ACHN (cell line): Measurements from ENCODE around the gene TNFRSF14.
"Not testable (repeated sequence)": the region's sequence is repeated elsewhere in the genome, so short reads cannot be mapped to it uniquely, and the experiment has no call there.

Source experiments
- DNase-seq: peaks from one replicate; pipeline ENCODE4 v3.0.0-alpha.2; 2015
- in situ Hi-C: cut with HindIII; loops from 2 replicates; pipeline ENCODE4 v1.10.0; 2017; ENCODE audit warnings: low sequenced_read_pairs, low pct_ligation_motif_present, low pct_unique_long_range_greater_than_20kb

Gene TNFRSF14

DNA sequence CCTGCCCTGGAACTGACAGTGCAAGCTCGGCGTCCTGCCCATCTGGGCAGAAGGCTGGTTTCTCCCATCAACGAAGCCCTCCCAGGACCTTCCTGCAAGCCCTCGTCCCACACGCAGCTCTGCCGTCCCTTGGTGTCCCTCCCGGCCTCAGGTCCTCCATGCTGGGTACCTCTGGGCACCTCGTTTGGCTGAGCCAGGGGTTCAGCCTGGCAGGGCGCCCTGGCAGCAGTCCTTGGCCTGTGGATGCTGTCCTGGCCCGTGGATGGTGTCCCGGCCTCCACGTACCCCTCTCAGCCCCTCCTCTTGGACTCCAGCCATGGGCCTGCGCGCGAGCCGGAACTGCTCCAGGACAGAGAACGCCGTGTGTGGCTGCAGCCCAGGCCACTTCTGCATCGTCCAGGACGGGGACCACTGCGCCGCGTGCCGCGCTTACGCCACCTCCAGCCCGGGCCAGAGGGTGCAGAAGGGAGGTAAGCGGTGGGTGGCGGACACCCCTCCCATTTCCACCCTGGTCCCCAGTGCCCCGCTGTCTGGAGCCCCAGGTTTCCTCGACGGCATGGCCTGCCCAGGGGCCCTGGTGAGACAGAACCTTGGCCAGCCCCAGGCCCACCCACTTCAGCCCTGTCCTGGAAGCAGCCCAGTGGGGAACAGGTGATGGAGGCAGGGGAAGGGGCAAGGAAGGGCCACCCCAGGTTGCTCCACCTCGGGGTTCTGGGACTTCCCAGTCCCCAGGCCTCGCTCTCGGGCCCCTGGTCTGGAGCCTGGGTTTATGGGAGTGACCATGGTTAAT lies 3.5 kb downstream of the TNFRSF14 start:
- in situ Hi-C loops, result no loop called here
- no peak for DNase-seq

DNA sequence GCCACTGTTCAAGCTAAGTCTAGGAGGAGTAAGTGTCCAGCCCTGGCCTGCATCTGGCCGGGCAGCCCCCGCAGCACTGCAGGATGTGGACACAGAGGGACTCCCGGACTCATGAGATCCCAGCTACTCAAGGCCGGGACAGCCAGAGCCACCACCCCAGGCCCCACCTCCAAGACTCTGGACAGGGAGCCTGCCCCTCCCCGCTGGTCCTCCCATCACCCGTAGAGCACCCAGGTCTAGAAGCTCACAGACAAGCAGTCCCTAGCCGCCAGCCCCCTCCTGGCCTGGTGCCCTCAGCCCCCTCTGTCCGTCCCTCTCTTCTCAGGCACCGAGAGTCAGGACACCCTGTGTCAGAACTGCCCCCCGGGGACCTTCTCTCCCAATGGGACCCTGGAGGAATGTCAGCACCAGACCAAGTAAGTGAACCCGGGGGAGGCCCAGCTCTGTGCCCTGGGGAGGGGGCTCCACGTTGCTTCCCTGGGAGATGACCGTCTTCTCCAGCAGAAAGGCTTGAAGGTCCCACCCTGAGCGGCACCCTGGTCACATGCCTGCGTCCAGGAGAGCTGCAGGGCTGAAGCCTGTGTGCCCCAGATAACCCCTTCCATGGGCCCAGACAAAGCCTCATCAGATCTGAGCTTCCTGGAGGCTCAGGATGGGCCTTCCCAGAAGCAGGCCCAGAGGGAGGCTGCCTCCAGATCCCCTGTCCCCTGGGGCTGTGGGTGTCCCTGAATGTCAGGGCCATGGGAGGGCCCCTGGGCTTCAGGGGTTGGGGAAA lies 4.3 kb downstream of the TNFRSF14 start:
- in situ Hi-C loops, result no loop called here

DNA sequence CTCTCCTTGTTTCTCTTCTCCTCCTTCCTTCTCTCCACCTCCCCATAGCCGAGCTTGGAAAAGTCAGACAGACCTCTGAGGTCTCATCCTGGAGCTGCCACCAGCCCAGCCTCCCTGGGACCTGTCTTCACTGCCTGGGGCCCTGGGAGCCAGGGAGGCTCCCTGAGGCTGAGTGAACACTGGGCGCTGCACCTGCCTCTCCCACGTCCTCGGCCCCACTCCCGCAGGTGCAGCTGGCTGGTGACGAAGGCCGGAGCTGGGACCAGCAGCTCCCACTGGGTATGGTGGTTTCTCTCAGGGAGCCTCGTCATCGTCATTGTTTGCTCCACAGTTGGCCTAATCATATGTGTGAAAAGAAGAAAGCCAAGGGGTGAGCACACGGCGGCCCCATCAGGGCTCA lies 5.3 kb downstream of the TNFRSF14 start:
- no peak for DNase-seq
- in situ Hi-C loops, result no loop called here

More for the DNA sequence above, 4.3 kb downstream of the TNFRSF14 start:
- DNase-seq, result no peak

DNA sequence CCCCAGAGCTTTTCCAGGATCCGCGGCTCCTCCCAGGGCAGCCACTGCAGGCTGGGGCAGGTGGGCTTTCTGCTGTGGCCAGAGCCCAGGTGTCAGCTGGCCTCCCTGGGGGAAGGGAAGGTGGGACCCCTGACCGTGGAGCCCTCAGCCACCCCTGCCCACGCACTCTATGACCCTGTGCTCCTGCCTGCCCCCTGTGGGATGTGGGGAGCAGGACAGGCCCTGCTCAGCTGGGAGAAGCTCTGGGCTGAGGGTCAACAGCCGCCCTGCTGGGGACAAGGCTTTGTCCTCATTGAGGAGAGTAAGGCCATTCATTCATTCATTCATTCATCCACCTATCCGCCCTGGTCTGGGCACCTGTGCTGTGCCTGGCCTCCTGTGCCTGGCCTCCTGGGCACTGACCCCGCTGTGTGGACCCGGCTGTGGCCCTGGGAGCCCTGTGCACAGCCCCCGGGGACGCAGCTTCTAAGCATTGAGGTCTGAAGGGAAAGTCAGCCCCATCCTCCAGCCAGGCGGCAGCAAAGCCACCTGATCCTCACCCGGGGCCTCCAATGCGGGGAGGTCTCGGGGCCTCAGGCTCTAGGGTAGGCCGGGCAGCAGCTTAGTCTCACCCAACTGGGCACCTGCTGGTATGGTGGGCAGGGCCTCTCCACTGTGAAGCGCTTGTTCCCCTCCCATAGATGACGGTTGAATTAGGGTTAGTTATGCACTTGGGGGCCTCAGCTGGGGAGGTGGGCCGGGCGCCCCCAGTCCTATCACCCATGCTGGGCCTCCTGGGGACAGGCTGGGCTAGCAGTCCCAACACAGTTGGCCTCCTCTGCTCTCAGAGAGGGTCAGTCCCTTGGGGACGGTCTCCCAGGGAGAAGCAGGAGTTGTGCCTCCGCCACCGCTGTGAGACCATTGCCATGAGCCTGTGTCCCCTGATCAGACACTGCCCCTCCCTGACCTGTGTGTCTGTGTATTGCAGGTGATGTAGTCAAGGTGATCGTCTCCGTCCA lies 6.0 kb downstream of the TNFRSF14 start:
- in situ Hi-C loops, result no loop called here

DNA sequence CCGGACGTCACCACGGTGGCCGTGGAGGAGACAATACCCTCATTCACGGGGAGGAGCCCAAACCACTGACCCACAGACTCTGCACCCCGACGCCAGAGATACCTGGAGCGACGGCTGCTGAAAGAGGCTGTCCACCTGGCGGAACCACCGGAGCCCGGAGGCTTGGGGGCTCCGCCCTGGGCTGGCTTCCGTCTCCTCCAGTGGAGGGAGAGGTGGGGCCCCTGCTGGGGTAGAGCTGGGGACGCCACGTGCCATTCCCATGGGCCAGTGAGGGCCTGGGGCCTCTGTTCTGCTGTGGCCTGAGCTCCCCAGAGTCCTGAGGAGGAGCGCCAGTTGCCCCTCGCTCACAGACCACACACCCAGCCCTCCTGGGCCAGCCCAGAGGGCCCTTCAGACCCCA lies 7.0 kb downstream of the TNFRSF14 start:
- in situ Hi-C loops, result no loop called here
- DNase-seq, result no peak

More for the DNA sequence above, 6.0 kb downstream of the TNFRSF14 start:
- DNase-seq, result no peak

DNA sequence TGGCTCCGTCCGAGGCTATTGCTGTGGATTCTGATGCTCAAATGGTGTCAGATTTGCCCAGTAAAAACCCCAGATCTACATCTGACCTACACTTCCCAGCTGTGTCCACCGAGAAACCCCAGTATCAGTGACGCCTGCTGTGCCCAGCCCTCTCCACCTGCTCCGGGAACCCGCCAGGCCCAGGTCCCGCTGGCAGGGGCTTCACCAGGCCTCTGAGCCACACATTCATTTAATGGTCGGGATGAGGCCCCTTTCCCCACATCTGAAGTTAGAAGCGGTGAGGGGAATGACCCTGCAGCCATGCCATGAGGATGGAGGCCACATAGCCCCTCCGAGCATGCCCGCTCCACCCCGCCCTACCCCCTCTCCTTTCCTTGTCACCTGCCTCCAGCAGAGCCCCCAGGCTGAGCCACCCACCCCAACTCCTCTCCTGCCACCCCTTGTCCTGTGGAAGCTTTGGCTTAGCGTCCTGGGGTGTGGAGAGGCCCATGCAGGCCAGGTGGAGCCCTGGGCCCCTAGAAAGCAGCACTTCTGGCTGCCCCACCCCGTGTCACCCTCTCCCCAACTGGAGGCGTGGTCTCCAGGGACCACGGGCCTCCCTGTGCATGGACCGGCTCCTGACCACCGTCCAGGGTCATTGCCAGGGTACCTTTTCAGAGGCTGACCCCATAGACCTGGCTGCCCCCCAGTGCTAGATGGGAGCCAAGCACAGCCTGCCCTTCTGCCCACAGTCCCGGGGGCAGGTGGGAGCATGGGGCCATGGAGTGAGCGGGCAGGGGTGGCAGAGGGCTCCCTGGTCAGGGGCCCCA lies 8.0 kb downstream of the TNFRSF14 start:
- in situ Hi-C loops, result no loop called here
- no peak for DNase-seq

DNA sequence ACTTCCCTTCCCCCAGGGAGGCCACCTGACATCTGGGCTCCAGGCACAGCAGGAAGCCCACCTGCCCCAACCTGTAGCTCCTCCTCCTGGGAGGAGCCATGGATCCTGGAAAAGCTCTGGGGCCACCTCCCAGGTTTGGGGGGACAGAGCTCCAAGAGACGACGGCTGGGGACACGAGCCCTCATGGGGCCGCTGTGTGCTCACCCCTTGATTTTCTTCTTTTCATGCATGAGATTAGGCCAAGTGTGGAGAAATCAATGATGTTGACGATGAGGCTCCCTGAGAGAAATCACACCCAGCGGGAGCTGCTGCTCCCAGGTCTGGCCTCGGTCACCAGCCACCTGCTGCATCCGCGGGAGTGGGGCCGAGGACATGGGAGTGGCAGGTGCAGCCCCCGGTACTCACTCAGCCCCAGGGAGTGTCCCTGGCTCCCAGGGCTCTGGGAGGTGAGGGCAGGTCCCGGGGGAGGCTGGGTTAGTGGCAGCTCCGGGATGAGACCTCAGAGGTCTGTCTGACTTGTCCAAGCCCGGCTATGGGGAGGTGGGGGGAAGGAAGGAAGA lies 8.7 kb downstream of the TNFRSF14 start:
- in situ Hi-C loops, result no loop called here
- DNase-seq, result no peak

DNA sequence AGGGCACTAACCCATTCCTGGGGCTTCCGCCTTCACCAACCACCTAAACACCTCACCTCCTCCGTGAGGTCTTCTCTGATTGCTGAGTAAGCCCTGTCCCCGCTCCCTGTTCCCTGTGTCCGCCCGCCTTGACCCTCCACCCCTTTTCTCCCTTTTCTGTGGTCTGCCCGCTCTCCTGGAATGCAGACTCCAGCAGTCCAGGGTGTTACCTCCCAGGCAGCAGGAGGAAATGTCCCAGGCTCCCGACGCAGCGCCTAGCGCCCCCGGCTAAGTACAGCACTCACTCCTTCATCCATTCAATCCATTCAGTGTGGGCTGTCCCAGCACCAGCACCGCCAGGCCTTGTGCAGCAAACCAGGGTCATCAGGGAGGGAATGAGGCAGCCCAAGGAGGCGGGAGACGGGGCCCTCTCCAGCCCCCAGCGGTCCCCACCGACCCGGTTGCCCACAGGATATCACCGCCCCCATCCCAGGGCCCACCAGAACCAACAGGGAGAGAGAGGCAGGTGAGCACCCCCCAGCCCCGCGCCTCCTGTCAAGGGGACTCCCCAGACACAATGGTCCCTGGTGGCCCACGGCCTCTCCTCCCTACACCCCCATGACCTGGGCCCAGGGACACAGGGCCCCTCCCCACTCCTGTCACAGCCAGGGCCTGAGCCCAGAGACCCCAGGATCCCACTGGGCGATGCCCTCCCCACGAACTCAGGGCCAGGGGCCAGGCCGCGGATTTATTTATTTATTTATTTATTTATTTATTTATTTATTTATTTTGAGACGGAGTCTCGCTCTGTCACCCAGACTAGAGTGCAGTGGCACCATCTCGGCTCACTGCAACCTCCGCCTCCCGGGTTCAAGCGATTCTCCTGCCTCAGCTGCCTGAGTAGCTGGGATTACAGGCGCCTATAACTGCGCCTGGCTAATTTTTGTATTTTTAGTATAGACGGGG lies 10.2 kb downstream of the TNFRSF14 start:
- in situ Hi-C loops, result no loop called here
- DNase-seq, result no peak

DNA sequence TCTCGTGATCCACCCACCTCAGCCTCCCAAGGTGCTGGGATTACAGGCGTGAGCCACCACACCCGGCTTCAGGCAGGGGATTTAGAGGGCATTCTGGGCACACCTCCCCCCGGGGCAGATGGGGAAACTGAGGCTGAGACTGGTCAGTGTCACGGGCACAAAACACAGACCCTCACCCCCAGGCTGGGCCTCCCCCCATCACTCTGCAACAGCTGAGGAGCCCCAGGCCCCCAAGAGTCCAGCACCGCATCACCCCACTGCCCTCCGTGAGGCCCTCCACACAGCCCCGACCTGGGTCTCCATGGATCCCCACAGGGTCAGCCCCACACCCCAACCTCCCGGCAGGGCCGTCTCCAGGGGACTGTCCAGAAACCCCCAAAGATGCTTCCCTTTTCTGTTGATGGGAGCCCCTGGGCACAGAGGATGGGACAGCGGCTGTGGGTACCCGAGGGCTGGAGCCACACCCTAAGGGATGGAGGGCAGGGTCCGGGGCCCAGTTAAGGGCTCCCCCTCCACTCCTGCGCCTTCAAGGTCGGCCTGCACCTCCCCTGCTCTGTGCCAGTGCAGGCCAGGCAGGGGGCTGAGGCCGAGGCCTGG lies 11.0 kb downstream of the TNFRSF14 start:
- in situ Hi-C loops, result no loop called here
- no peak for DNase-seq

DNA sequence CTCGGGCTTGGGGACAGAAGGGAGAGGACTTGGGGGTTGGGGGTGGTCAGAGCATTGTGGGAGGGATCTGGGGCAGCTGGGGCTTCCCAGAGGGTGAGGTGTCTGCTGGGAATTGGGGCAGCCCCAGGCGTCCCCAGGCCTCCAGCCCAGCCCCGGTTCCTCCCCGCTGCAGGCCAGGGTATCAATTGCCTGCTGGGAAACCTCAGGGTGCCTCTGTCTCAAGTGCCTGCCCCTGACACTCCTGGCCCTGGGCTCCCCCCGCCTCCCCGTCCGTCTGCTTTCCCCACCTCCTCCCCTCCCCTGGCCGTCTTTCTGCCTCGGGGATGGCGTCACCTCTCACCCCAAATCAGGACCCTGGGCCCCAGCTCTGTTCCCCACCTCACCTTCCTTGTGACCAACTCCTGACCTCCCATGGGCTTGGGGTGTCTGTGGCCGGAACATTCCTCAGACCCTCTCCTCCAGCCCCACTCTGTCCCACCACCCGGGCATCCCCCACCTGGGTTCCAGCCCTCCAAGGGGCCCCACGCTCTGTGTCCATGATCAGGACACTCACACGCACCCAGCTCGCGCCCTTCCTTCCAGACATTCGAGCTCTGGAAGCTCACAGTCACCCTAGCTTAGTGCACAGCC lies 12.1 kb downstream of the TNFRSF14 start:
- in situ Hi-C loops, DNase-seq: not testable (repeated sequence)

DNA sequence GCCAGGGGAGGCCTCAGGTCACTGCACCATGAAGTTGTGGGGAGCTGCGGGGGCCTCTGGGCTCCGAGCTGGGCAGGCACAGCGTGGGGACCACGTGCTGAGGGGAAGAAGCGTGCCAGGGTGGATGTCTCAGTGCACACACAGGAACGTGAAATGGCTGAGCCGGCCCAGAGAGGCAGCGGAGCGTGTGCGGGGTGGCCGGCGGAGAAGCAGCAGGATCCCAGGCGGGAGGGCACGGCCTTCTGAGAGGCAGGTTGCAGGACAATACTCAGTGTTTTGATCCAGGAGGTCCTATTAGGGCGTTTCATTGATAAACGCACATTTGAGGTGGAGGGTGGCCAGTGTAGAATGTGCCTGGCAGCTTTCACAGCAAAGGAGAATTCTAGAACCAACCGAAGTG lies 12.9 kb downstream of the TNFRSF14 start:
- in situ Hi-C loops, result no loop called here
- DNase-seq, result no peak

DNA sequence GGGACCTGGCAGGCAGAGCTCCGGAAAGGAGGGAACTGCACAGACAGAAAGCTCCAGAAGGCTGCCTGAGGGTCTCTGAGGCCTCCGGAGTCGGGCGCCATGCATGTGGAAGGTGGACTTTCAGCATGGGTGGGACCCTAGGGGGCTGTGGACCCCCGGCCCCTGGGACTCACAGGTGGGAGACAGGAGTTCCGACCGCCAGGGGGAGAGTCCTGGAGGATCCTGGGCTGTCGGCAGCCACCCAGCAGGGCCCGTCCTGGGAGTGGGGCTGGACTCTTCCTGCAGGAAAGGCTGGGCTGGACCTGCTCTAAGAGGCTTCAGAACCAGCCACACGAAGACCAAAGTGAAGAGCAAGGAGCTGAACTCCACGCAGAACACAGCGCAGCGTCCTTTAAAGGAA lies 13.5 kb downstream of the TNFRSF14 start:
- in situ Hi-C loops, DNase-seq: not testable (repeated sequence)

DNA sequence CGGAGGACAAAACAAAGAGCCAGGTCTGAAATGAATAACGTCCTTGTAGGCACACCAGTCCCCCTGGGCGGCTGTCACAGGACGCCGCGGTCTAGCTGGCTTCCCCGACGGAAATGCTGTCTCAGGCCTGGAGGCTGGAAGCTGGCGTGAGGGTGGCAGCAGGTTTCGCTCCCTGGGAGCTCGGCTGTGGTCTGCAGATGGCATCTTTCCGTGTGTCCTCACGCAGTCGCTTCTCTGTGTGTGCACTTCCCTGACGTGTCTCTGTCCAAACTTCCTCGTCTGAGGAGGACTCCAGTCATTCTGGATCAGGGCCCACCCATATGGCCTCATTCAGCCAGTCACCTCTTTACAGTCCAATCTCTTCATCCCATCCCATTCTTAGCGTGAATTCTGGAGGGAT lies 14.2 kb downstream of the TNFRSF14 start:
- in situ Hi-C loops, result no loop called here
- no peak for DNase-seq

DNA sequence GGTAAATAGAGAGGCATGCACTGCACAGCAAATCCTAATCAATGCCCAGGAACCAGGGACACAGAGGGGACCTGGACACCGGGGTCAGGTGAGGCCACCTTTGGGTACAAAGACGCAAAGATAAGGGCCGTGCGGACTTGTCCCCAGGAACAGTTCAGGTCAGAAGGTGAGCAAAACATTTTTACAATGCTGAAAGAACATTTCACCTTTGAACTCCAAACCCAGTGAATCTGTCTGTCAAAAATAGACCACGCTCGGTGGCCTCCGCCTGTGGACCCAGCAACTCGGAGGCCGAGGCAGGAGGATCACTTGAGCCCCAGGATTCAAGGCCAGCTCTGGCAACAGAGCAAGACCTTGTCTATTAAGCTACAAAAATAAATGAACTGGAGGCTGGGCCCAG lies 15.2 kb downstream of the TNFRSF14 start:
- no peak for DNase-seq
- in situ Hi-C loops, result no loop called here

DNA sequence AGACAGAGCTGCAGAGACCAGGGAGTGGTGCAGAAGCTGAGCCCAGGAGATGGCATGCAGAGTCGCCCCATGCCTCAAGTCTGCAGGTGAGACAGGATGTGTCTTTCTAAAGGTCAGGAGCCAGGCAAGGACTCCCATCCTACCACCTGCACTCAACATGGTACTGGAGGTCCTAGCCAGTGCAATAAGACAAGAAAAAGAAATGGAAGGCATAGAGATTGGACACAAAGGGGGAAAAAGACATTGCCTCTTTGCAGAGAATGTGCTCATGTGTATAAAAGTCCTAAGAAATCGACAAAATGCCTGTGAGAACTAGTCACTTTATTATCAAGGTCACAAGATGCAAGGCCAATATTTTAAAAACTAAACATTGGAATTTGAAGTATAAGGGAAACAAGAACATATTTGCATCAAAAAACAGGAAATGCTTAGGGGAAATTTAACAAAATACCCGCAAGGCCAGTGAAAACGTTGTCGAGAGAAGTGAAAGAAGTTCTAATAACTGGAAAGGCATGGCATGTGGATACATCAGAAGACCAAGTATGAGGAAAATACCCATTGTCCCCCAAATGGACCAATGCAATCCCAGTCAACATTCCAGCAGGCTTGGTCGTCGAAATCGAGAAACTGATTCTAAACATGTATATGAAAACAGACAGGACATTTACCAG lies 17.2 kb downstream of the TNFRSF14 start:
- no peak for DNase-seq
- in situ Hi-C loops, result no loop called here
